Body of pancreas (tissue), 4 donors: ENCODE results near the gene MARCO.

Experiments used
- CTCF ChIP-seq, 7 experiments: fragments of 450-650 bp in 4 of 7; fragments of 200-600 bp in 3 of 7; sonication (generic) in 3 of 7; IDR thresholded peaks; one replicate each; pipeline ENCODE4 v1.5.1; 2016 to 2019; ENCODE audit warnings: antibody characterized with exemption in 7 of 7
- POLR2A ChIP-seq, 3 donors: fragments of 450-650 bp; IDR thresholded peaks; one replicate each; pipeline ENCODE4 v1.6.1; 2016; ENCODE audit warnings: antibody characterized with exemption in 3 of 3, mild to moderate bottlenecking in 2 of 3

- TF ChIP-seq CTCF (IDR thresholded peaks at IDR 0.05), result no peak
- no peak for TF ChIP-seq POLR2A (IDR thresholded peaks at IDR 0.05)
These were observed 18.6 kb upstream of the MARCO start for GRCh38 chr2:118923371-118923770.
